GM21423 (cell line): ENCODE measurements around the gene ANKRD13B.
"Not testable (repeated sequence)": the region's sequence is repeated elsewhere in the genome, so short reads cannot be mapped to it uniquely, and the experiment has no call there.

Experiments
- ATAC-seq: cut with Tn5 transposase; IDR thresholded peaks from one replicate; pipeline ENCODE4 v1.9.1; 2021; ENCODE audit warnings: mild to moderate bottlenecking, moderate library complexity; ENCODE audit not compliant: unreplicated experiment

Gene ANKRD13B

DNA sequence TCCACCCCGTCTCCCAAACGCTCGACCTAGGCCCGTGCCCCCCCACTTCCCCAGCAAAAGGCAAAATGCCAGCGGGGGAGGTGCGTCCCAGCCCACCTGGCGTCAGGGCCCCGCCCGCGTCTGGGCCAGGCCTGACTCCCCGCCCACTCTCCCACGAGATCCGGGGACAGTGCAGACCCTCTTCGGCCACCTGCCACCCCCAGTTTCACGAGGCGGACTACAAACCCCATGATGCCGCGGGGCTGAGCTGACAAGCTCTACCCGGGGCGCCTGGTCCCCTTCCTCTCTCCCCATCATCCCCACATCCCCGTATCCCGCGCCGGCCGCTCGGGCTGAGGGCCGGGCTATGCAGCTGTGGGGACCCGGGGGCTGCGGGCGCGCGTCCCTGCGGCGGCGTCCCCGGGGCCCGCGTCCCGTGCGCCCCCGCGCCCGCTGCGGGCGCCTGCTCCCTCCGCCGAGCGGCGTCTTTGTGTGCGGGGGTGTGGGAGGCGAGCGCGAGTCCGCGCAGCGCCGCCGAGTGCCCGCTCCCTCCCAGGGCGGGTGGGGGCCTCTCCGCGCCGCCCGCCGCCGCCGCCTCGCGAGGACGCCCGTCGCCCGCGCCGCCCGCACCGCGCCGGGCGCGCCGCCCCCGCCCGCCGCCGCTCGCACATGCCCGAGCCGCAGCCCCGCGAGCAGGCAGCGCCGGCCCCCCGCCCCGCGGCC lies at the start of gene ANKRD13B:
TSS of gene ANKRD13B (plus strand) at position 283 of the 702 bp plus-strand sequence. CDS start 490 bp downstream, outside the sequence.
- ATAC-seq, result no peak

DNA sequence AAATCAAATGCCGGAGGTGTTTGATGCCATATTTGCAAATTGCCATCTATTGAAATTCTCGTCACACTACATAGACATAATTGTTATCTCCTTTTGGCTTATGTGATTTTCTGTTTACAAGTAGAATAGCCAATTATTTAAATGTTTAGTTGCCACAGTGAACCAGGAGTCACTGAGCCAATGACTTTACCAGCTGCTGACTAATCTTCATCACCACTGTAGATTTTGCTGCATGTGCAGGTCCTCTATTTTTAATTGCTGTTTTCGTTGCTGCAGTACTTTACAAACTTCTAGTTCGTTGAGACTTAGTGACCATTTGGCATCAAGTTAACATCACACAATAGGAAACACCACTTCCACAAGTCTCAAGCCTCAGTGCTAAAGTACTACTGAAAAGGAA lies 48.9 kb upstream of the ANKRD13B start:
- no peak for ATAC-seq

DNA sequence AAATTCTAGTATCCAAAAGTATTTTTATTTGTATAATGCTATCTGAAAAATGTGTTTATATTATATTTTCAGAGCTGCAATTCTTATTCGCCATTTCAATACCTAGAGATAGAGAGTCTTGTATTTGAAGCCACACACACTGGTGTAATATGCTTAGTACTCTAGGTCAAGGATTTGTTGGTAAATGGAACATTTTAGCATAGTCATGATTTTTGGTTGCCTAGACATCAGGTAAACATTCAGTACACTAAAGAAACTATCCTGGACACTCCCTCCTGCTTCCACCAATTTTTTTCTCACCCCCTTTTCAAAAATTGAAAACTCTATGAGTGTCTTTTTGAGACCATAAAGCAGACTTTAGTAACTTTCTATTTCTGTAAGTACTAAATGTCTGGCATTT lies 46.8 kb upstream of the ANKRD13B start:
- no peak for ATAC-seq

DNA sequence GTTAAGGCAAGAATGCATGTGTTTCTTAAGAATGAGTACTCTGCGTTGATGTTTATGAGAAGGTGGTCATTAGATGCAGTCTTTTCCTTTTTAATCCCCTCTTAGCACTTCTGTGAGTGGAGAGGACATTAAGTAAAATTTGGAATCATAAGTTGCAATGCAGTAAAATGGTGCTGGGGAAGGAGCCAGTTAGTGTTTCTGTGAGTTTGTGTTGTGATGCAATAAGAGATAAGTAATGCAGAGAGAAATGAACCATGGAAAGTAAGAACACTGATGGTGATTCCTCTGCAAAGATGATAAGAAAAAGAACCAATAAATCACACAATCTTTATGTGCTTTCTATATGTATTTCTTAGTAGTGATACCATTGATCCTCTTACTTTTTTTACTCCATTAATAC lies 46.1 kb upstream of the ANKRD13B start:
- no peak for ATAC-seq

DNA sequence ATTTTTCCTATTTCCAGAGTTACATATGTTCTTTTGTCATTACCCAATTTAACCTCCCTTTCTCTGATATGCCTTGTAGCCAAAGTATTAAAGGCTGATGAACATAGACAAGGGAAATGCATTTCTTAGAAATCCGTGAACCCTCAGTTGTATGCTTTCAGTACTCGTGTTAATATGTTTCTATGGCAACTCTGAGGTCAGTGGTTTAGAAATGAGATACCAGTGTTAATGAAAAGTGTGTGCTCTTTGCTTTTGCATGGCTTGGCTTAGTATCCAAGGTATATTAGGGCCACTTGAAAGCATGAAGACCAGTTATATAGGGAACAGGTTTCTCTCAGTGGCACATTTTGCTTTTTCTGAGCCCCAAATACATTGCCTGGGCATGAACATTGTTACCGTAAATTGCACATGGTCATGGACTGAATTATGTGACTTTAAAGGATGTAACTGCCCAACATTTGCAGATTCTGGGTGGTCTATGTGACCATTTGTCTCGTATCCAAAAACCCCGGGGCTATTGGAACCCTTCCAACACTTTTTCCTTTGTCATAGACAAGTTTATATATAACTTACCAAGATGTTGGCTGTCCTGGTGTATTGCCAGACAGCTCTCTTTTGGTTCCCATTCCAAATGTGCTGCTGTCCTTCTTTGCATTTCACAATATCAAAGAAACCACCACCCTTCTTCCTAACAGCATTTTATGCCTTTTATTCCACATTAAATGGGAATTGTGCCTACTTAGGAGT lies 43.6 kb upstream of the ANKRD13B start:
- no peak for ATAC-seq

DNA sequence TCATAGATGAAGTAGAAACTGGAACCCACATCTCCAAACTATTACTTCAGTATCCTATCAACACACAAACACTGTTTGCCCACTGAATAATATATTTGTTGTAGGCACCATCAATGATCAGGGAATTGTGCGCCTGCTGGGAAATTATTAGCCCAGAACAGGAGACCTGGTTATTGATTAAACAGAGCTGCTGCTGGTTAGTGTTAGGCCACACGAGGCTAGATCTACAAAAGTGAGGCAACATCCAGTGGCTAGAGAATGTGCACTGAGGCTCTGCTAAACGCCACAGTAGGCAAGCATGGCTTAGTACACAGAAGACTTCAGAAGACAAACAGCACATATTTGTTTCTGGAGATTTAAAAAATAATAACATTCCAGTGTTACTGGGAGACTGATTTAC lies 37.1 kb upstream of the ANKRD13B start:
- no peak for ATAC-seq

DNA sequence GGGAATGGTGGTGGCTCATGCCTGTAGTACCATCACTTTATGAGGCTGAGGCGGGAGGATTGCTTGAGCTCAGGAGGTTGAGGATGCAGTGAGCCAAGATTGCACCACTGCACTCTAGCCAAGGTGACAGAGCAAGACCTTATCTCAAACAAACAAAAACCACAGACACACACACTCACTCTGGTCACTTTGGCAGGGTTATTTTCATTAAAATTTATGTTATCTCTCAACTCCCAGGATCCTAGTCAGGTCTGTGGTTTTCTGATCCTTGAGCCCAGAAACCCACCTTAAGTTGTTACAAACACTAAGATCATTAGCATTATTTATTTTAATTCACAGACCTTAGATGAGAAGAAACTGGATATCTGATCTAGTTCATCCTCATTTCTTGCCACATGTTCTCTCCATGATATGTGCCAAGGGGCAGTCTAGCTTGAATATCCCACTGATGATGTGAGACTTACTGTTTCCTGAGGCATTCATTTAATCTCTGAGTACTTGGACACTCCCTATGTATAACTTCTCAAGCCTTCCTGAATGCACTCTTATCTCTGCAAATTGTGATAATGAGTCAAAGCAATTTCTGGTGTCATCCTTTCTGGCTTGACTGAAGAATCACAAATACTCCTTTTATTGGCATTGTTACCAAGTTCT lies 35.7 kb upstream of the ANKRD13B start:
- no peak for ATAC-seq

DNA sequence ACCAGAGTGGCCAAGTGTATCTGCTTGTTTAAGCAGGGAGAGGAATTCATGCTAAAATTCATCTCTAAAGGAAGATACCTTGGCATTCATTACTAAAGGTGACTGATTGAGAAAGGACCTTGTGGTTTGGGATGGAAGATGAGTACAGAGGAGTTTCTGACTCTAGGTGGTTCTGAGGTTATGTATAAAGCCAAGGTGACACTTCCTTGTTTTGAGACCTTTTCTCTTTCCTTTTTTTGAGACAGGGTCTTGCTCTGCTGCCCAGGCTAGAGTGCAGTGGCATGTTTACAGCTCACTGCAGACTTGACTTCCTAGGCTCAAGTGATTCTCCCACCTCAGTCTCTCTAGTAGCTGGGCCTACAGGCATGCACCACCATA lies 35.2 kb upstream of the ANKRD13B start:
- no peak for ATAC-seq

DNA sequence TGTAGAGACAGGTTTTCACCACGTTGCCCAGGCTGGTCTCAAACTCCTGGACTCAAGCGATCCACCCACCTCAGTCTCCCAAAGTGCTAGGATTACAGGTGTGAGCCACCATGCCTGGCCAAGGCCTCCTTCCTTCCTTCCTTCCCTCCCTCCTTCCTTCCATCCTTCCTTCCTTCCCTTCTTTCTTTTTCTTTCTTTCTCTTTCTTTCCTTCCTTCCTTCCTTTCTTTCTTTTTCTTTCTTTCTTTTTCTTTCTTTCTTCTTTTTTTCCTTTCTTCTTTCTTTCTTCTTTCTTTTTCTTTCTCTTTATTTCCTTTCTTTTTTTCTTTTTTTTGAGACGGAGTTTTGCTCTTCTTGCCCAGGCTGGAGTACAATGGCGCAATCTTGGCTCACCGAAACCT lies 34.8 kb upstream of the ANKRD13B start:
- ATAC-seq, result not testable (repeated sequence)

DNA sequence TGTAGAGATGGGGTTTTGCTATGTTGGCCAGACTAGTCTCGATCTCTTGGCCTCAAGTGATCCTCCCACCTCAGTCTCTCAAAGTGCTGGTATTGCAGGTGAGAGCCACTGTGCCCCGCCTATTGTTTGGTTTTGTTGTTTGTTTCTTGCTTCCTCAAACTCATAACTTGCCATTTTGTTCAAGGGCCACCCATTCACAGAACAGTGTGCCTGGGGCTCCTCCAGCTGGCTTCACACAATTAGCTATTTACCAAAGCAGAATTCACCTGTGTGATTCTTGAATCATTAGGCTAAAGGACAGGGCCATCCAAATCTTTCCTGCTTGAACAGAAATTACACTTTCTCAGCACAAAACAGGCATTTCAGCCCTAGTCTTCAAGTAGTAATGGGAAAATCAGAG lies 33.3 kb upstream of the ANKRD13B start:
- ATAC-seq, result no peak

DNA sequence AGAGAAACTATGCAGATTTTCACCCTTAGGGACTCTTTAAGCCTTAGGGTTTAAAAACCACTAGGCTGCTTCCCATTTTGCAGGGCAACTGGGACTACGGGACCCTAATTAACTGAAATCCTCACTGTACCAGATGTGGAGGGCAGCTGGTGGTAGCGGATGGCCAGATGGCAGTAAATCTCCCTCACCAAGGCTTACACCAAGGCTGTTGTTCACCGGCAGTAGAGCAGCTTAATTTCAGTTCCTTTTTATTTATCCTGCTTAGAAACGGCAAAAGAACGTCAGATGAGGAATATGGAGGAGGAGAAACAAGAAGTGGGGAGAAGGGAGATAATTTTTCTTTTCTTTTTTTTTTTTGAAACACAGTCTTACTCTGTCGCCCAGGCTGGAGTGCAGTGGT lies 32.6 kb upstream of the ANKRD13B start:
- no peak for ATAC-seq

DNA sequence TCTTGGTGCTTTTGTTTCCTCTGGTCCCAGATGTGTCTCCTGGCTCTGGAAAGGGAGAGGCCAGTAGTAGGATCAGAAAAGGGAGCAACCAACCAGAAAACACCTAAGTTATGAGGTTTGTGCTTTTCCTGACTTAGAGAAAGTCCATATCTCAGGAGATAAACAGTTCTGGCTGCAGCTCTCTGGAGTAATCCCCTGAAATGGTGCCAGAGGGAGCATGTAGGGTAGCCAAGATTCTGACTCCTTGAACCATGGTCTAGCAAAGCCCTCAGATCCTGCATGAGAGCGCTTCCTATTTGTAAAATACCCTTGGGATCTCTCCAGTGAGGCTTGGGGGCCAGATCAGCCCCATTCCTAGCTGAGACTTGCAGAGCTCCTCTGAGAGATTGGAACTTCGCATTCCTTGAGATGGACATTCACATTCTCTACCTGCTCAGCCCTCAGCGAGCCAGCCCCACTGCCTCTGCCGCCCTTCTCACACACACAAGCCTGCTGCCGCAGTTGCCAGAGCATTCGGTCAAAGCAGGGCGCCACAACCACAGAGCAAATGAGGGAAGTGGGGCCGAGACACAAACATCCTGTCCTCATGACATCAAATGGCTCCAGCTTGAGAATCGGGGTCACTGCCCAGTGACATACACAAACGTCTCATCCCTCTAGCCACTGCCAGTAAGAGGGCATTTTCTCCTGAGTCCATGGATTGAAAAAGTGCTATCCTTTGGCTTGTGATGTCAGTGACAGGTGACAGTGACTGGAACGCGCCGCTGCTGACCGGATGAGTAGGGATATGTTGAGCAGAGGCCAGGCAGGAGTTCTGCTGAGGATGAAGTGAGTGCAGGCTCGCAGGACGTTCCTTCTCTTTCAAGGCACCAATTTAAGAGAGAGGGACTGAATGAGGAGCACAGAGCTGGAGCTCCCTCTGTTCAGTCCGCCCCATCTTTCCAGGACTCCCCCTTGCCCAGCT lies 31.1 kb upstream of the ANKRD13B start:
- ATAC-seq, result no peak

DNA sequence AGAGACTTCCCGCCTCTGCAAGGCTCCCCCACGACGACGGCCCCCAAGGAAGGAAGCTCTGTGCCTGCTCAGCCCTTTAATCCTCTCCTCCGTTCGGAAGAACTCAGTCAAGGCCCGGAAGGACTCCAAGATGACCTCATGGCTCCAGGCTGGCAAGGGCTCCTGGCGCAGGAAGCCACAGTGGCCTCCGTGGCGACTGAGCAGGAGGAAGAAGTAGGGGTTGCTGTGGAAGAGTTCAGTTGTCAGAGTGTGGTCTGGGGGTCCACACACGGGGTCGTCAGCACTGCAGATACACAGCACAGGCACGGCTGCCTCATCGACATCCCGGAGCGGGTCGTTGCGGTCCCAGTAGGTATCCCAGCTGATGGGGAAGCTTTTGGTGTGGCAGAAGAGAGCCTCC lies 30.3 kb upstream of the ANKRD13B start:
- no peak for ATAC-seq

DNA sequence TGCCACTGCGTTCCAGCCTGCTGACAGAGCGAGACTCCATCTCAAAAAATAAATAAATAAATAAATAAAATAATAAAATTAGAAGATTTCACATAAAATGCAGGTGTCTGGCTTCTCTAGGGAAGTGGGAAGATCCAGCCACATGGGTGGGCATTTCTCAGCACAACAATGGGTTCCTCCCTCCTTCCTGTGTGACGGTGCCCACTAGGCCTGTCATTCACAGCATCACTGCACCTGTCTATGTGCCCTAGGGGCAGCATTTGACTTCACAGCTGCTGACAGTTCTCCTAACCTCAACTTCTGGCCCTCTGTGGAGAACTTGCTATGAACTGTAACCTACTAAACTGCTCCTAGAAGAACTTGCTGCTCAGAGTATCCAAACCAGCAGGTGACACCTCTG lies 29.1 kb upstream of the ANKRD13B start:
- no peak for ATAC-seq

DNA sequence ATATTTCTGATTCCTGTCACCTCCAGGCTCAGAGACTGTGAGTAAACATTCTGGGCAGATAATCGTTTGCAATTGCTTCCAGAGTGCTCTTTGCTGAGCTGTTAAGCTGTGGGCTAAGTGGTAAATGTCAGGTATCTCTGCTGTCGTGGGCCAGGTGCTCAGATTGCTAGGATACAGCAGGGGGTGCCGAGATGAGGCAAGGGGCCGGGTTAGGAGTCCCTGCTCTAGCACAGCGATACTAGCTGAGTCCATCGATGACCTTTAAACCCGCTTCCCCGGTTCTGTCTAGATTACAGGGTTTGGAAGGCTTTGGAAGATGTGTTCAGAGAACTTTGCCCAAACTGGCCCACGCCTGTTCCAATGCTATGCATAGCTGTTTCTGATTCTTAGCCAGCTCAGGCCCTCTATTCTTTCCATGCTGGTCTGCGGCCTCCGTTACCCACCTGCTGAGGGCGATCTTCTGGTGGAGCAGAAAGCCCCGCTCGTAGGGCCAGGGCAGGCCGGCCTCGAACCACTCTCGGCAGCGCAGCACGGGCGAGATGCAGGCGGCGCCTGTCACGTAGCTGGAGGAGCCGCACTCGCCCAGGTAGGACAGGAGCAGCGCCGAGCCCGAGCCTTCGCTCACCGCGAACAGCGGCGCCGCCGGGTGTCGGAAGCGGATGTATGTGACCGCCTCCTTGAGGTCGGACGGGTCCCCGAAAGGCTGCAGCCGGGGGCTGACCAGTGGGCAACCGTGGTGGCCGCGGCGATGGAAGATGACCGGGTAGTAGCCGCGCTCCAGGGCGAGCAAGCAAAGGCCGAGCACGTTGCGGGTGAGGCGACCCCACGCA lies 27.1 kb upstream of the ANKRD13B start:
- peak; percentile 11 for ATAC-seq

DNA sequence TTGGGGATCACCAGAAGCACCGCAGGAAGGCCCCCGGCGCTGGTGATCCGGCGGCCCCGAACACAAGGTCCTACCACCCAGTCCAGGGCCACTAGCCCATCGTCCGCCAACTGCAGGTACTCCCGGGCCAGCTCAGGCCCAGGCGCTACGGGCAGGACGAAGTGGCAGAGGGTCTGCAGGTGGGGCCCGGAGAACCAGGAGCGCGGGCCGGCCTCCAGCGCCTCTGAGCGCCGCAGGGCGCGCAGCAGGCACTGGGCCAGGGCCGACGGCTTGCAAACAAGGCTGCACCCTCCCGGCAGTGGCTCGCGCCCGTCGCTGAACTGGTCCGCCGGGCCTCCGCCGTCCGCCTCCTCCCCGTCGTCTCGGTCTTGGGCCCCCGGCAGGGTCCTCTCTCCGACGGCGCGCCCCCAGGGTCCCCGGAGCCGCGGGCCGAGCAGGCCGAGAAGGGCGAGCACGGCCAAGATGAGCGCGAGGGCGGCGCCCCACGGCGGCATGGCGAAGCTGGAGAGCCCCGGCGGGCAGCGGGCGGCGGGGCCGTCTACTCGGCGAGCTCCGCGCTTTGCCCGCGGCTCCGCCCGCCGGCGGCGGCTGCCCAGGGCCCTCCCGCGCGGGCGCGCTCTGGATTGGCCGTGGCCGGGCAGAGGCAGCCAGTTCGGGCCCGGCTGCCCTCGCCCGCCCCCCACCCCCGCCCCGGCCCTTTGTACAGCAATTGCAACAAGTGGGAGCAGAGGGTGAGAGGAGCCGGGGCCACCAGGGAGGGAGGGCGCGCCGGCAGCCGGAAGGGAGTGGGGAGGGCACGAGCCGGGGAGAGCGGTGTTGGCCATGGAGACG lies 26.2 kb upstream of the ANKRD13B start, which contains the start of gene ABHD15:
TSS of gene ABHD15 (minus strand) at position 565 of the 831 bp plus-strand sequence. CDS start at position 494, 71 bp downstream.
- peak; percentile 23 for ATAC-seq

DNA sequence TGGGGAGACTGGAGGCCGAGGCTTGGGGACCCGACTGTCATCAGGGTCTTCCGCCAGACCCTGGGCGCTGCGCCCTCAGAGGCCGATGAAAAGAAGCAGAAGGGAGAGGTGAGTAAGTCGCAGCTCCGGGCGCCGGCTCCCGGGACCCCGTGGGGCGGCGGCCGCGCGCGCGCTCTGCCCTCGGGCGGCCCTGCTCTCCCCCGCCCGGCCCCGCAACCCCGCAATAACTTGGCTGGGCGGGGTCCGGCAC lies 25.7 kb upstream of the ANKRD13B start:
- peak; percentile 2 for ATAC-seq

DNA sequence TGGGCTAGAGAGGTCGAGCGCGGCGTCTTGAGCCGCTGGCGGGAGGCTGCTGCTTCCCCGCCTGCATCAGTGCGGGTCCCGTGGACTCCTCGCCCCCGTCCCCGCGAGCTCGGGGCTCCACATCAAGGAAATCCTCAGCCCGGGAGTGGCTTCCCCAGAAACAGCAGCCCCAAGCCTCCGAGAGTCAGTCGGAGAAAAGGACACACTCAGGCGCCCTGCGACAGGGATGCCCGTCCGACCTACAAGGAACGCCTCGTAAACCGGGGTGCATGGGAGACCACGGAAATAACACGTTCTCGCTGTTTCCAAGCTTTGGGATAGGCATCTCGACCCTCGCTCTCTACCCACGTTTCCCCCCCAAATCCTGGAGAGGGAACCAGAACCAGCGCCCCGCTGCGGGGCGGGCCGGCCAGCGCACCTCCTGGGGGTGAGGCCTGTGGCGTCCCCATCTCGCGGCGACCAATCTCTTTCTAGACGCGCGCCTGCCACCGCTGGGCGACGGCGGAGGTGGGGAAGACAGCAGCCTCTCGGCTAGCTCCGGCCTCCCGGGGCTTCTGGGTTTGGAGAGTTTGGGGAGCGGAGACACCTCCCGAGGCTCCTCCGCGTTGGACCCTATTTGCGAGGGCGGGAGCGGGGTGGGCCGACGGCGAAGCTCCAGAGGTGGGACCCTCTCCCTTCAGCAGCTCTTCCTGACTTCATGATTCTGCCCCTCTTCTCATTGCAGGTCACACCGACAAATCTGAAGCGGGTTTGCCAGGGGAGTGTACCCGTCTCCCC lies 25.2 kb upstream of the ANKRD13B start:
- ATAC-seq, result peak; percentile 25
